ENCODE measurements around the gene NID1.

The NID1 gene

DNA sequence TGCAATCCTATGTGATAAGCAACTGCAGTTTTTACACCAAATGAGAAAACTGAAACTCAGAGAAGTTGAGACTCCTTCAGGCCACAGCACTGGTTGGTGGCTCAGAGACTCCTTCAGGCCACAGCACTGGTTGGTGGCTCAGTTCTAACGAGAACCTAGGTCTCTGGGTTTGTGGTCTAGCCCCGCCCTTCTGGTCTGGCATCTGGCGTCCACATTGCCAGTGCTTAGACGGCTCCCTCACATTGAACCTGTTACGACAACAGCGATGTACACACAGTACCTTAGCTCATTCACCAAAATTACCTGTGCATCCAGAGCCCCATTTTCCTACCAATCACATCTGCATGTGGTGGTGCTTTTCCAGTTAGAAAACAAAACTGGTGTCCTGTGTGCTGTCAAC lies 66.1 kb downstream of the NID1 start:
- peak; percentile 55 for DNase-seq (ENCODE audit: low spot score)
- TF ChIP-seq, protein P1, sequence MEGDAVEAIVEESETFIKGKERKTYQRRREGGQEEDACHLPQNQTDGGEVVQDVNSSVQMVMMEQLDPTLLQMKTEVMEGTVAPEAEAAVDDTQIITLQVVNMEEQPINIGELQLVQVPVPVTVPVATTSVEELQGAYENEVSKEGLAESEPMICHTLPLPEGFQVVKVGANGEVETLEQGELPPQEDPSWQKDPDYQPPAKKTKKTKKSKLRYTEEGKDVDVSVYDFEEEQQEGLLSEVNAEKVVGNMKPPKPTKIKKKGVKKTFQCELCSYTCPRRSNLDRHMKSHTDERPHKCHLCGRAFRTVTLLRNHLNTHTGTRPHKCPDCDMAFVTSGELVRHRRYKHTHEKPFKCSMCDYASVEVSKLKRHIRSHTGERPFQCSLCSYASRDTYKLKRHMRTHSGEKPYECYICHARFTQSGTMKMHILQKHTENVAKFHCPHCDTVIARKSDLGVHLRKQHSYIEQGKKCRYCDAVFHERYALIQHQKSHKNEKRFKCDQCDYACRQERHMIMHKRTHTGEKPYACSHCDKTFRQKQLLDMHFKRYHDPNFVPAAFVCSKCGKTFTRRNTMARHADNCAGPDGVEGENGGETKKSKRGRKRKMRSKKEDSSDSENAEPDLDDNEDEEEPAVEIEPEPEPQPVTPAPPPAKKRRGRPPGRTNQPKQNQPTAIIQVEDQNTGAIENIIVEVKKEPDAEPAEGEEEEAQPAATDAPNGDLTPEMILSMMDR (IDR thresholded peaks at IDR 0.05), result no peak
- no peak overlapping the region for H3K27ac ChIP-seq
- no peak overlapping the region for H3K4me3 ChIP-seq

DNA sequence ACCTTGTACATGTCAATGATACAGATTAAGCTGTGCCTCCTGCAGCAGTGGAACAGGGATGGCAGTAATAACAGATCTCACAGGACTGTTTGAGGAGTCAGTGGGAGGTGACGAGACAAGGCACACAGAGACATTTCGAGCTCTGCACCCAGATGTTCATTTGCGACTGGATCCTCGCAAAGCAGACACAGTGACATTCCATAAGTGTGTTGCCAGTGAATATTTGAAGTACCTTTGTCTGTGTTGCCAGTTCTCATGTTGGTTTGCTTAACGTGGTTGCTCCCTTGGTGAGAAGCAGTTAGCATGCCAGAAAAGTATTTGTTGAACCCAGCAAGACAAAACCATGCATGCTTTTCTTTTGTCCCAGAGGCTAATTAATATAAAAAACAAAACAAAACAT lies 67.0 kb downstream of the NID1 start:
- no peak overlapping the region for H3K27ac ChIP-seq
- TF ChIP-seq, protein P1 (IDR thresholded peaks at IDR 0.05), result no peak
- peak; percentile 12 for DNase-seq (ENCODE audit: low spot score)
- H3K4me3 ChIP-seq, result no peak overlapping the region

DNA sequence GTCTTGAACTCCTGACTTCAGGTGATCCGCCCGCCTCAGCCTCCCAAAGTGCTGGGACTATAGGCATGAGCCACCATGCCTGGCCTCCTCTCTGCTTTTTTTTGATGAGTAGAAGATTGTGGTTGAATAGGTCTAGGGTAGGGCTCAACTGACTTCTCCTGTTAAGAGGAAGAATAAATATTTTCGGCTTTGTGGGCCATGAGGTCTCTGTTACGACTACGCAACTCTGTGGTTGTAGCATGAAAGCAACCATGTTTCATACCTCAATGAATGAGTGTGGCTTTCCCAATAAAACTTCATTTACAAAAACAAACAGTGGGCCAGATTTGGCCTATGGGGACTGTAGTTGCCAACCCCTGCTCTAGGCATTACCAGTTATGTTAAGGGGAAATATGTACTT lies 67.8 kb downstream of the NID1 start:
- peak; percentile 19 for DNase-seq (ENCODE audit: low spot score)
- H3K4me3 ChIP-seq, result no peak overlapping the region
- TF ChIP-seq, protein P1 (IDR thresholded peaks at IDR 0.05), result no peak
- H3K27ac ChIP-seq, result no peak overlapping the region

DNA sequence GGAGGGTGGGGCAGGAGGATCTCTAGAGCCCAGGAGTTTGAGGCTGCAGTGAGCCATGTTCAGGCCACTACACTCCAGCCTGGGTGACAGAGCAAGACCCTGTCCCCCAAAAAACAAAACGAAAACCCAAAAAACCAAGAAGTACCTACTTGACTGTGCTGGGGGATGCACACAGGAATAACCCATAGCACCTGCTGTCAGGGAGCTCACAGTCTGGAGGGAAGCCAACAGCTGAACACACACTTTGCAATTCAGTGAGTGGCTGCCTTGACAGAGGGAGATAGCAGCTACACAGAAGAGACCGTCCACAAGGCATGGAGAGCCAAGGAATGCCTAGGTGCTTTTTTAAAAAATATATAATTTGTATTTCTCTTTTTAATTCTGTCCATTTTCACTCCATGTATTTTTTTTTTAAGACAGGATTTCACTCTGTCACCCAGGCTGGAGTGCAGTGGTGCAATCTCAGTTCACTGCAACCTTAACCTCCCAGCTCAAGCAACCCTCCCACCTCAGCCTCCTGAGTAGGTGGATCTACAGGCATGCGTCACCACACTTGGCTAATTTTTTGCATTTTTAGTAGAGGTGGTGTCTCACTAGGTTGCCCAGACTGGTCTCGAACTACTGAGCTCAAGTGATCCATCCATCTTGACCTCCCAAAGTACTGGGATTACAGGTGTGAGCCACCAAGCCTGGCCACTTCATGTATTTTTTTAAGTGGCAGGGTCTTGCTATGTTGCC lies 68.7 kb downstream of the NID1 start:
- no peak for DNase-seq (ENCODE audit: low spot score)
- no peak overlapping the region for H3K4me3 ChIP-seq
- no peak overlapping the region for H3K27ac ChIP-seq
- TF ChIP-seq, protein P1 (IDR thresholded peaks at IDR 0.05), result no peak

DNA sequence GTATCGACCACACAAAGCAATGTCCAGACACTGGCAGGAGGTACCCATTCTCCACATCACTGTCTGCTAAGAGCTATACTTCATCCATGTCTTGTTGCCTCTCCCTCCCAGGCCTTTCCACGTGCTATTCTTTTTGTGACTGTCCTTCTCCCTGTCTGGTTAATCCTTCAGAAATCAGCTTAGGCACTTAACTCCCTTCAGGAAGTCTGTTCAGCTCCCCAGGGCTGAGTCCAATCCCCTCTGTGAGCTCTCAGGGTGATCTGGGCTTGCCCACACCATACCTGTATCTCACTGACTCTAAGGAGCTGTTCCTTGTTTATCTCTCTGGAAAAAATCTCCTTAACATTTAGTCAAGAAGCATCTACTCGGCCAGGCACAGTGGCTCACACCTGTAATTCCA lies 69.4 kb downstream of the NID1 start:
- TF ChIP-seq, protein P1 (IDR thresholded peaks at IDR 0.05), result no peak
- DNase-seq (ENCODE audit: low spot score), result peak; percentile 22
- H3K27ac ChIP-seq, result no peak overlapping the region
- H3K4me3 ChIP-seq, result no peak overlapping the region

DNA sequence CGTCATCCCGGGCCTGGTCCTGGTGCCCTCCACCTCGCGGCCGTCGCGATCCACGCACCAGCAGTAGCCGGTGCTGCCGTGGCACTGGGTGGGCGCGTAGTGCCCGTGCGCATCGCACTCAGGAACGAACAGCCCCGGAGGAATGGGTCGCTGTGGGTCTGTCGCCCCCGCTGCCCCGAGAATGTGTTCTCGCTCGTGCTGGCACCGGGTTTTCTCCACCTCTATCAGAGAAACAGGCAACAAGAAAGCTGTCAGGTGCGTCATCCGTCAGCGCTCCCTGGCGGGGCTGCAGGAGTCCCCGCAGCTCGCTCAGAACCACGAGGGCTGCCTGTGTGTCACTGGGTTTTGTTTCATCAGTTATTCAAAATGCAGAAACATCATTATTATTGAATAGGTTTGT lies 71.2 kb downstream of the NID1 start:
- H3K27ac ChIP-seq, result no peak overlapping the region
- DNase-seq (ENCODE audit: low spot score), result no peak
- H3K4me3 ChIP-seq, result no peak overlapping the region
- TF ChIP-seq, protein P1 (IDR thresholded peaks at IDR 0.05), result no peak

DNA sequence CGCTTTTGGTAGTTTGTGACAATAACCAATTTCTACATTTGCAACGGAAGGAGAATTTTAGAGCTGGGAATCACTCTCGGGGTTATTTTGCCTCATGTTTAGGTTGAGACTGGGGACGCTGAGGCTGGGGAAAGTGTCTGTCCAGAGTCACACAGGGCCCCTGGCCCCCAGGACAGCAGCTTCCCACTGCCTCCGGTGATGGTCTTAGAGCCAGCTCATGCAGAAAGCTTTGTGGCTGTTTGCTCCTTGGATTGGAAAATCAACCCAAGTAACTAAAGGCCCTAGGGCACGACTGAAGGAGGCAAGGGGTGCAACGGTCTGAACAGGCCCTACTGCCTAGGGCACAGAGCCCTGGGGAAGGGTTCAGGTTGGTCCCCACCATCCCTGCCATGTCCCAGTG lies 72.0 kb downstream of the NID1 start:
- no peak for DNase-seq (ENCODE audit: low spot score)
- H3K4me3 ChIP-seq, result no peak overlapping the region
- no peak overlapping the region for H3K27ac ChIP-seq
- TF ChIP-seq, protein P1 (IDR thresholded peaks at IDR 0.05), result no peak

Measured in coronary artery (tissue), 2 donors.